Tibial artery (tissue), 4 donors: Measurements from ENCODE around the gene ZNF831.

Experiments used
- DNase-seq, 2 donors: peaks; one replicate each; pipeline ENCODE4 v3.0.0-alpha.2; 2019
- H3K27ac ChIP-seq, 2 donors: fragments of 200-600 bp; sonication (generic) in 1 of 2; 1 replicate in 1 of 2; 2 replicates in 1 of 2; pipeline ENCODE4 v1.5.1; 2018 to 2019; ENCODE audit warnings: mild to moderate bottlenecking in 1 of 2
- H3K27me3 ChIP-seq, 2 donors: fragments of 200-600 bp; sonication (generic) in 1 of 2; one replicate each; pipeline versions ENCODE4 v1.5.1 to v1.6.0; 2016 to 2019
- H3K36me3 ChIP-seq, 3 donors: fragments of 200-600 bp; sonication (generic) in 2 of 3; one replicate each; pipeline ENCODE4 v1.5.1; 2016 to 2019; ENCODE audit warnings: mild to moderate bottlenecking in 2 of 3
- H3K4me1 ChIP-seq, 4 donors: fragments of 200-600 bp; sonication (generic) in 2 of 4; 1 replicate in 3 of 4; 2 replicates in 1 of 4; pipeline ENCODE4 v1.5.1; 2016 to 2019
- H3K4me3 ChIP-seq, 2 donors: fragments of 200-600 bp; sonication (generic) in 1 of 2; 1 replicate in 1 of 2; 2 replicates in 1 of 2; pipeline ENCODE4 v1.5.1; 2018 to 2019; ENCODE audit warnings: mild to moderate bottlenecking in 2 of 2
- H3K9me3 ChIP-seq, 3 donors: fragments of 200-600 bp; sonication (generic) in 1 of 3; one replicate each; pipeline ENCODE4 v1.5.1; 2016 to 2019
- intact Hi-C: fragments of 100-400 bp; cut with DNase I; formaldehyde crosslinking; loops from one replicate; pipeline ENCODE4 v1.15.0; 2023; ENCODE audit warnings: low total_unique reads
- TF ChIP-seq, protein P1 (sequence below), 2 experiments: fragments of 200-600 bp in 1 of 2; fragments of 450-650 bp in 1 of 2; IDR thresholded peaks; one replicate each; pipeline ENCODE4 v1.5.1; 2017 to 2019; ENCODE audit warnings: antibody characterized with exemption in 2 of 2, mild to moderate bottlenecking in 1 of 2, moderate library complexity in 1 of 2

Gene ZNF831

DNA sequence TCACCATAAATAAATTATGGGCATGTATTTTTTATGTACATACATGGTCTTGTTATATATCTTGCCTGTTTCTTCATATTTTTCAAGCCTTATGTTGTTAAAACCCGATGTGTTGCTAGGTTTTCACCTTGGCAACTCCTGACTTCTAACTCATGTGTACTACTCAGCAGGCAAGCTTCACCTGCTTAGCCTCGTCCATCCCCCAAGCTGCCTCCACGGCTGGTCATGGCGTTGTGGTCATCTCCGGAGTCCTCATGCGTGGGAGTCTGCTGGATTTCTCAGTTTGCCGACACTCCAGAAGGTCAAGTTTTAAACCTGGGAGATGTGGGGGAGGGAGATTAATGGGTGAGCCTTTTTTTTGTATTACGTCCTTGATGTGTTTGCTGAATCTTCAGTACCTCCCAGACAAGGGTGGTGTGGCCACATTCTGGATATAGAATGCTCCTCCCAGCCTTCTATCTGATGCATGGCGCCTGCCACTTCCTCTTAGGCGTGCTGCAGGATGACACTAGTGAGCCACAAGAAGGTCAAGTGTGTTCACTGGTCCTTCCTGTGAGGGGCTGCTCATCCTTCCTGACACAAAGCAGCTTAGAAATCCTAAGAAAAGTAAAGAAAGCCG, 110.2 kb downstream of the ZNF831 start:
- Histone ChIP-seq H3K9me3 (no peaks in the 10 kb centered on the region), H3K27me3 (peaks cover 0 to 25% of the 10 kb centered on the region in 2 donors), H3K4me1 (no peaks in the 10 kb centered on the region)

DNA sequence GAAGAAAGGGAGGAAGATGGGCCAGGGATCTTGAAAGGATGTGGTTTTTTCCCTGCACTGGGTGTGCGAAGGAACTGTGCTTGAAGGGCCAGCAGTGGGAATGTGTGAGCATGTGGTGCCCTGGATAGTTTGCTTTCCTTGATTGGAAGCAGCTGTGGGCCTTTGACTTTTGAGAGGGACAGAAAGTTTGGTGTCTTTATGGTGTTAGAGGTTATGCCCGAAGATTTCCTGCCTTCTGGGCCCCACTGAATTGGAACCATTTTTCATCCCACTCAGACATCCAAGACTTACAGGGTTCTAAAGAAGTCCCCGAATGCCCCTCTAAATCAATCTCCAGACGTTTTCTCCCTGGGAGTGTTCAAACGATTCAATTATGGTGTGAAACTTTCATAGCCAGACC, 113.3 kb downstream of the ZNF831 start:
- no peaks in the 10 kb centered on the region for H3K9me3 ChIP-seq
- TF ChIP-seq, protein P1, sequence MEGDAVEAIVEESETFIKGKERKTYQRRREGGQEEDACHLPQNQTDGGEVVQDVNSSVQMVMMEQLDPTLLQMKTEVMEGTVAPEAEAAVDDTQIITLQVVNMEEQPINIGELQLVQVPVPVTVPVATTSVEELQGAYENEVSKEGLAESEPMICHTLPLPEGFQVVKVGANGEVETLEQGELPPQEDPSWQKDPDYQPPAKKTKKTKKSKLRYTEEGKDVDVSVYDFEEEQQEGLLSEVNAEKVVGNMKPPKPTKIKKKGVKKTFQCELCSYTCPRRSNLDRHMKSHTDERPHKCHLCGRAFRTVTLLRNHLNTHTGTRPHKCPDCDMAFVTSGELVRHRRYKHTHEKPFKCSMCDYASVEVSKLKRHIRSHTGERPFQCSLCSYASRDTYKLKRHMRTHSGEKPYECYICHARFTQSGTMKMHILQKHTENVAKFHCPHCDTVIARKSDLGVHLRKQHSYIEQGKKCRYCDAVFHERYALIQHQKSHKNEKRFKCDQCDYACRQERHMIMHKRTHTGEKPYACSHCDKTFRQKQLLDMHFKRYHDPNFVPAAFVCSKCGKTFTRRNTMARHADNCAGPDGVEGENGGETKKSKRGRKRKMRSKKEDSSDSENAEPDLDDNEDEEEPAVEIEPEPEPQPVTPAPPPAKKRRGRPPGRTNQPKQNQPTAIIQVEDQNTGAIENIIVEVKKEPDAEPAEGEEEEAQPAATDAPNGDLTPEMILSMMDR (IDR thresholded peaks at IDR 0.05), result no peak
- H3K36me3 ChIP-seq, result no peaks in the 10 kb centered on the region
- H3K27me3 ChIP-seq, result peaks cover 0 to 21% of the 10 kb centered on the region in 2 donors
- no peaks in the 10 kb centered on the region for H3K4me1 ChIP-seq
- no peak overlapping the region for H3K27ac ChIP-seq
- intact Hi-C loops, result no loop called here
- H3K4me3 ChIP-seq, result no peak overlapping the region
- DNase-seq, result no peak

More for the DNA sequence above, 110.2 kb downstream of the ZNF831 start:
- H3K4me3 ChIP-seq, result no peak overlapping the region
- no peak overlapping the region for H3K27ac ChIP-seq
- TF ChIP-seq, protein P1 (IDR thresholded peaks at IDR 0.05), result no peak
- intact Hi-C loops, result no loop called here
- DNase-seq, result no peak
- H3K36me3 ChIP-seq, result no peaks in the 10 kb centered on the region

DNA sequence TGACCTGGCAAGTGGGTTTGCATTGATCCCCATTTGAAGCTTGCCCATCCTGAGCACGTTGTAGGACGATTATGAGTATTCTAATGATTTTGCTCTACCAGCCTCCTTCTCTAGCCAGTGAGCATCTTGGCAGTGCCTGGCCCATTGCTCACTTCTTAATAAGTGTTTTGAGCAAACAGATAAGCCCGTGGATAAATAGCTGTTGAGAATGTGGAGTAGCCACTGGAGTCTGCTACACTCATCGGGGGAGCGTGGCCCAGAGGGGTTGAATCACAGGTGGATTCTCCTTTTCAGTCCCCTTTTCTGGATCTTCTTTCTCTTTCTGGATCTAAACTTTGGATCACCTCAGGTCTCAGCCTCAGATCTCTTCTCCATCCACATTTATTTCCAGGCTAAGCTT, 120.8 kb downstream of the ZNF831 start:
- H3K4me1 ChIP-seq, result no peaks in the 10 kb centered on the region
- H3K36me3 ChIP-seq, result no peaks in the 10 kb centered on the region
- no peak for DNase-seq
- intact Hi-C loops, result no loop called here
- TF ChIP-seq, protein P1 (IDR thresholded peaks at IDR 0.05), result no peak
- no peak overlapping the region for H3K27ac ChIP-seq
- peaks cover 0 to 8% of the 10 kb centered on the region in 2 donors for H3K27me3 ChIP-seq
- no peak overlapping the region for H3K4me3 ChIP-seq
- H3K9me3 ChIP-seq, result no peaks in the 10 kb centered on the region

- no peak for DNase-seq
- intact Hi-C loops, result no loop called here
- Histone ChIP-seq H3K4me3 (no peak overlapping the region), H3K27ac (no peak overlapping the region), H3K36me3 (no peaks in the 10 kb centered on the region), H3K4me1 (no peaks in the 10 kb centered on the region), H3K27me3 (peaks cover 0 to 16% of the 10 kb centered on the region in 2 donors), H3K9me3 (no peaks in the 10 kb centered on the region)
- TF ChIP-seq, protein P1 (IDR thresholded peaks at IDR 0.05), result no peak
Measured at GRCh38 chr20:59289994-59290393, 126.4 kb downstream of the ZNF831 start.

GRCh38 chr20:59291740-59292383, 128.2 kb downstream of the ZNF831 start:
- Histone ChIP-seq H3K36me3 (no peaks in the 10 kb centered on the region), H3K9me3 (no peaks in the 10 kb centered on the region), H3K27ac (no peak overlapping the region), H3K27me3 (peaks cover 0 to 19% of the 10 kb centered on the region in 2 donors), H3K4me1 (no peaks in the 10 kb centered on the region), H3K4me3 (no peak overlapping the region)
- no peak for DNase-seq
- intact Hi-C loops, result no loop called here
- TF ChIP-seq, protein P1 (IDR thresholded peaks at IDR 0.05), result no peak
